Muscle of leg (tissue), 11 donors: ENCODE data around the gene TIMM44. TPM values are rescaled to one million over a fixed set of nuclear protein-coding genes. Genes with fewer than 3 reads are reported as not detected.
"Not testable (repeated sequence)": the region's sequence is repeated elsewhere in the genome, so short reads cannot be mapped to it uniquely, and the experiment has no call there.

Experiments
- DNase-seq: peaks from one replicate; pipeline ENCODE4 v3.0.0; 2013
- H3K27ac ChIP-seq: one replicate; pipeline ENCODE4 v1.5.1; 2013; ENCODE audit warnings: mild to moderate bottlenecking, low read length, control low read depth
- H3K27me3 ChIP-seq: one replicate; pipeline ENCODE4 v1.6.1; 2013; ENCODE audit warnings: low read length; ENCODE audit not compliant: control insufficient read depth, insufficient read depth
- H3K36me3 ChIP-seq: one replicate; pipeline ENCODE4 v1.6.1; 2013; ENCODE audit warnings: low read length; ENCODE audit not compliant: control insufficient read depth, insufficient read depth
- H3K4me1 ChIP-seq: one replicate; pipeline ENCODE4 v1.6.1; 2013; ENCODE audit warnings: low read length; ENCODE audit not compliant: control insufficient read depth, insufficient read depth
- H3K4me3 ChIP-seq: one replicate; pipeline ENCODE4 v1.5.1; 2013; ENCODE audit warnings: low read length, control low read depth
- H3K9me3 ChIP-seq: replicated peaks from 2 replicates; pipeline ENCODE4 v1.6.1; 2013; ENCODE audit warnings: low read depth, low read length; ENCODE audit not compliant: control insufficient read depth
- WGBS: methylation state at CpG from one replicate; pipeline ENCODE4 v1.1.5; 2013; ENCODE audit warnings: missing lambda C conversion rate; ENCODE audit not compliant: insufficient coverage; 5-methylcytosine and 5-hydroxymethylcytosine counted together
- polyA plus RNA-seq, 8 donors: library from polyadenylated mRNA; unstranded; fragments of 120-200 nt; gene quantifications; one replicate each; pipeline versions ENCODE4 v1.2.1 to v1.2.3, GENCODE V29; 2013; ENCODE audit warnings: inconsistent platforms in 1 of 8, low replicate concordance in 1 of 8; ENCODE audit not compliant: insufficient read length in 8 of 8, insufficient read depth in 1 of 8
- total RNA-seq: library from RNA; stranded (reverse); fragments of 120-200 nt; gene quantifications from one replicate; pipeline ENCODE4 v1.2.4, GENCODE V29; 2013

Gene TIMM44
- total and polyA plus RNA-seq, 9 donors = 40.5 to 66.3 (median 57.4) TPM

GRCh38 chr19:7968796-7969554 lies 25.5 kb upstream of the TIMM44 start:
- no peaks in the 10 kb centered on the region for H3K27me3 ChIP-seq
- H3K4me3 ChIP-seq = no peak overlapping the region
- H3K27ac ChIP-seq = no peak overlapping the region
- no peak for DNase-seq
- 92% methylated on average over 16 of the region's 20 CpGs for WGBS
- peaks cover 83% of the 10 kb centered on the region for H3K36me3 ChIP-seq
- no peaks in the 10 kb centered on the region for H3K4me1 ChIP-seq
- H3K9me3 ChIP-seq = no peaks in the 10 kb centered on the region

GRCh38 chr19:7968008-7968795 lies 24.7 kb upstream of the TIMM44 start:
- DNase-seq = no peak
- no peaks in the 10 kb centered on the region for H3K27me3 ChIP-seq
- no peaks in the 10 kb centered on the region for H3K4me1 ChIP-seq
- no peaks in the 10 kb centered on the region for H3K9me3 ChIP-seq
- no peak overlapping the region for H3K27ac ChIP-seq
- WGBS = 89% methylated on average over 12 of the region's 15 CpGs
- peaks cover 84% of the 10 kb centered on the region for H3K36me3 ChIP-seq
- no peak overlapping the region for H3K4me3 ChIP-seq

GRCh38 chr19:7965921-7966665 lies 22.6 kb upstream of the TIMM44 start:
- no peak overlapping the region for H3K4me3 ChIP-seq
- DNase-seq = no peak
- 90% methylated on average over 2 of the region's 12 CpGs for WGBS
- H3K27ac ChIP-seq = no peak overlapping the region
- H3K27me3 ChIP-seq = no peaks in the 10 kb centered on the region
- peaks cover 84% of the 10 kb centered on the region for H3K36me3 ChIP-seq
- no peaks in the 10 kb centered on the region for H3K4me1 ChIP-seq
- no peaks in the 10 kb centered on the region for H3K9me3 ChIP-seq

GRCh38 chr19:7965259-7965841 lies 21.9 kb upstream of the TIMM44 start:
- Histone ChIP-seq H3K27ac (no peak overlapping the region), H3K36me3 (peaks cover 90% of the 10 kb centered on the region), H3K27me3 (no peaks in the 10 kb centered on the region), H3K4me1 (no peaks in the 10 kb centered on the region), H3K4me3 (no peak overlapping the region), H3K9me3 (no peaks in the 10 kb centered on the region)
- WGBS = 78% methylated on average over 5 of the region's 12 CpGs
- DNase-seq = no peak

GRCh38 chr19:7963566-7963965 lies 20.1 kb upstream of the TIMM44 start:
- peaks cover 88% of the 10 kb centered on the region for H3K36me3 ChIP-seq
- no peak overlapping the region for H3K27ac ChIP-seq
- H3K9me3 ChIP-seq = no peaks in the 10 kb centered on the region
- 92% methylated on average over 21 of the region's 25 CpGs for WGBS
- H3K4me3 ChIP-seq = no peak overlapping the region
- no peaks in the 10 kb centered on the region for H3K4me1 ChIP-seq
- no peaks in the 10 kb centered on the region for H3K27me3 ChIP-seq
- DNase-seq = no peak

- H3K9me3 ChIP-seq = no peaks in the 10 kb centered on the region
- H3K27ac ChIP-seq = no peak overlapping the region
- no peak overlapping the region for H3K4me3 ChIP-seq
- 85% methylated on average over 16 of the region's 22 CpGs for WGBS
- DNase-seq = no peak
- H3K36me3 ChIP-seq = peaks cover 87% of the 10 kb centered on the region
- no peaks in the 10 kb centered on the region for H3K4me1 ChIP-seq
- H3K27me3 ChIP-seq = no peaks in the 10 kb centered on the region
Measured at GRCh38 chr19:7962644-7963268, 19.3 kb upstream of the TIMM44 start.

- DNase-seq = no peak
- Histone ChIP-seq H3K4me1 (no peaks in the 10 kb centered on the region), H3K36me3 (peaks cover 84% of the 10 kb centered on the region), H3K27ac (no peak overlapping the region), H3K9me3 (no peaks in the 10 kb centered on the region), H3K4me3 (no peak overlapping the region), H3K27me3 (no peaks in the 10 kb centered on the region)
- WGBS = 92% methylated on average over 8 of the region's 13 CpGs
Measured at GRCh38 chr19:7961920-7962626, 18.6 kb upstream of the TIMM44 start.

GRCh38 chr19:7961082-7961481 lies 17.6 kb upstream of the TIMM44 start:
- H3K4me1 ChIP-seq, DNase-seq, H3K27me3 ChIP-seq, H3K4me3 ChIP-seq, H3K27ac ChIP-seq, H3K9me3 ChIP-seq: not testable (repeated sequence)
- H3K36me3 ChIP-seq = peaks cover 78% of the 10 kb centered on the region
- no CpG with 5 or more reads among the region's 4 CpGs for WGBS

GRCh38 chr19:7959211-7959610 lies 15.7 kb upstream of the TIMM44 start:
- Histone ChIP-seq H3K27ac (no peak overlapping the region), H3K27me3 (no peaks in the 10 kb centered on the region), H3K9me3 (no peaks in the 10 kb centered on the region), H3K4me1 (no peaks in the 10 kb centered on the region), H3K36me3 (peaks cover 60% of the 10 kb centered on the region), H3K4me3 (no peak overlapping the region)
- DNase-seq = no peak
- 94% methylated on average over 3 of the region's 6 CpGs for WGBS
